ENCODE data around the gene RER1. TPM values are rescaled to one million over a fixed set of nuclear protein-coding genes. Genes with fewer than 3 reads are reported as not detected.

RER1 gene
- total RNA-seq, 2 experiments from 2014 or later = 156 to 159 TPM

DNA sequence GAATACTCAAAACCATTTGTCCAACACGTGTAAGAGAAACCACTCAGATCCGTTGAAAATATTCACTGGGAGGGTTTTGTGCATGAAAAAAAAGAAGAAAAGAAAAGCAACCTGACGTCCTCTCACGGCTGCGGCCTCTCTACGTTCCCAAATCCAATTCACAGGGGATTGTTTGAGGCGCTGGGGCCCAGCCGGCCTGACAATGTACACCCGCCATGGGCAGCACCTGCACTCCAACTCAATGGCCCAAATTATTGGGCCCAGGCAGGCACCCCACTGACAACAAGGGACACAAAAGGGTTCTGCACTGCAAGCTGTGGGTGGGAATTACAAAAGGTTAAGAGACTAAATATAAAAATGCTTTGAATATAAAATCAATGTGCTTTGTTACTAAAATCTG lies 41.8 kb upstream of the RER1 start:
- POLR2A ChIA-PET = no interaction called here
- Mint-ChIP-seq H3K36me3 (ENCODE audit: low read depth) (no peaks in the 10 kb centered on the region), H3K27ac (no peak overlapping the region), H3K4me3 (no peak overlapping the region), H3K27me3 (no peaks in the 10 kb centered on the region), H3K4me1 (no peaks in the 10 kb centered on the region), H3K9me3 (no peaks in the 10 kb centered on the region)
- DNase-seq = no peak
- CTCF ChIA-PET = no interaction called here

DNA sequence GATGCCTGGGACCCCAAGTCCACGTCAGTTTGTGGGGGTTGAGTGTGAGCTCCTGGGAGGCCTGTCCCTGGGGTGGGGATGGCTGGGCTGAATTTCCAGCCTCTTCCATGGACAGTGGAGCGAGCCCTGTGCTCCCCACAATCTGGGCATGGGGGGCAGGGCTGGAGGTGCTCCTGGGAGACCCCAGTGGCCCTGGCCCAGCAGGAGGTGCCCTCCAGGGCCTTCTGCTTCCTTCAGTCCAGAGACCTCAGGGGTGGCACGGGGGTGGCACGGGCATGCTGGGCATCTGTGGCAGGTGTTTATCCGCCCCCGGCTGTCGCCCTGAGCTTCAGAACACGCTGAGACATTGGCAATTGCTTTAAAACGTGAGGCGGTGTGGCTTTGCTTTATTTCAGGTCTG lies 41.1 kb upstream of the RER1 start:
- CTCF ChIA-PET = no interaction called here
- H3K4me1 Mint-ChIP-seq = no peaks in the 10 kb centered on the region

DNA sequence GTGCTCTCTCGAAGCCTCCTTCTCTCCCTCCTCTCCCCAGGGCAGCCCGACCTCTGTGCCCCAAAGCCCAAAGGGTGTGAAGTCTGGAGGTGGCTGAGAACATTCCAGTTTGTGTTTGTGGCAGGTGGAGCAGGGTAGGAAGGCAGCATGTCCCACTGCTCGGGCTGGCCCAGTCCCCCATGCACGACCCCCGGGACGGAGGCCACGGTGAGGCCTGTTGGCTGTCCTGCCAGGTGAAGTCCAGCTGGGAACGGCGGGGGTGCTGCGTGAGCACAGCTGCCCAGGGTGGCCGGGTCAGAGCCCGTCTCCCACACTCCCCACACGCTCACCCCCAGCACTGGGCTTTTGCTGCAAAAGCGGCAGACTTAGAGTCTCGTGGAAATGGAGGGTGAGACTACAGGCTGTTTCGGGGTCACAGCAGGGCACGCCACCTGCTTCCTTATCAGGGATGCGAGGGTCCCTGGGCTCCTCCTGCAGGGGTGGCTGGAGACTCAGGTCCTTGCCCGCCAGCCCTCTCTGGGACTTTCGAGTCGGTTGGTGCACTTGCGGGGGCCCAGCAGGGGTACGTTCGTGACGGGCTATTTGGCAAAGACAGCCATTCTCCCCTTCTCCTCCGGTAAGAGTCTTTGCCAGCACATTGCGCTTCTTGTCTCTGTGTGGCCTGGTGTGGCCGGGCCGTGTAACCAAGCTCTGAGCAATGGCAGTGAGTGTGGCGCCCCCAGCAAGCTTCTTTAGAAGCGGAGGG lies 40.6 kb upstream of the RER1 start:
- DNase-seq = no peak
- no peak overlapping the region for H3K4me3 Mint-ChIP-seq
- no peaks in the 10 kb centered on the region for H3K9me3 Mint-ChIP-seq
- H3K36me3 Mint-ChIP-seq (ENCODE audit: low read depth) = no peaks in the 10 kb centered on the region
- ChIA-PET POLR2A (no interaction called here), CTCF (no interaction called here)
- H3K27ac Mint-ChIP-seq = no peak overlapping the region
- no peaks in the 10 kb centered on the region for H3K4me1 Mint-ChIP-seq
- no peaks in the 10 kb centered on the region for H3K27me3 Mint-ChIP-seq

More for the DNA sequence above, 41.1 kb upstream of the RER1 start:
- Mint-ChIP-seq H3K36me3 (ENCODE audit: low read depth) (no peaks in the 10 kb centered on the region), H3K4me3 (no peak overlapping the region), H3K27ac (no peak overlapping the region), H3K27me3 (no peaks in the 10 kb centered on the region), H3K9me3 (no peaks in the 10 kb centered on the region)
- no peak for DNase-seq
- POLR2A ChIA-PET = no interaction called here

DNA sequence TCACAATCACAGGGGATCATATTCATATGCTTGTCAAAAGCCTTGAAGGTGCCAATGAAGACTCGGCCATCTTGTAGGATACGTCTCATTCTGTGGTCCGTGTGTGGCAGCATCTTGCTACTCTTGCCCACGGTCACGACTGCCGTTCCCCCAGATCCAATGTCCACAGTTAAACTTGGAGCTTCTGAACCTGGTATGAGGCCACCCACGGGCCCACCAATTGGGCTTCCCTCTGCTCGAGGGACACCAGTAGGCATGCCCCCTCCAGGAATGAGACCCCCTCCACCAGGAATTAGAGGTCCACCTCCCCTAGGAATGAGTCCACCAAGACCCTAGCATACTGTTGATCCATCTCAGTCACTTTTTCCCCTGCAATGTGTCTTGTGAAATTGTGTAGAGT lies 39.9 kb upstream of the RER1 start:
- no peaks in the 10 kb centered on the region for H3K27me3 Mint-ChIP-seq
- no peak overlapping the region for H3K27ac Mint-ChIP-seq
- CTCF ChIA-PET = no interaction called here
- DNase-seq = no peak
- no peak overlapping the region for H3K4me3 Mint-ChIP-seq
- H3K36me3 Mint-ChIP-seq (ENCODE audit: low read depth) = no peaks in the 10 kb centered on the region
- no peaks in the 10 kb centered on the region for H3K9me3 Mint-ChIP-seq
- POLR2A ChIA-PET = no interaction called here
- no peaks in the 10 kb centered on the region for H3K4me1 Mint-ChIP-seq

DNA sequence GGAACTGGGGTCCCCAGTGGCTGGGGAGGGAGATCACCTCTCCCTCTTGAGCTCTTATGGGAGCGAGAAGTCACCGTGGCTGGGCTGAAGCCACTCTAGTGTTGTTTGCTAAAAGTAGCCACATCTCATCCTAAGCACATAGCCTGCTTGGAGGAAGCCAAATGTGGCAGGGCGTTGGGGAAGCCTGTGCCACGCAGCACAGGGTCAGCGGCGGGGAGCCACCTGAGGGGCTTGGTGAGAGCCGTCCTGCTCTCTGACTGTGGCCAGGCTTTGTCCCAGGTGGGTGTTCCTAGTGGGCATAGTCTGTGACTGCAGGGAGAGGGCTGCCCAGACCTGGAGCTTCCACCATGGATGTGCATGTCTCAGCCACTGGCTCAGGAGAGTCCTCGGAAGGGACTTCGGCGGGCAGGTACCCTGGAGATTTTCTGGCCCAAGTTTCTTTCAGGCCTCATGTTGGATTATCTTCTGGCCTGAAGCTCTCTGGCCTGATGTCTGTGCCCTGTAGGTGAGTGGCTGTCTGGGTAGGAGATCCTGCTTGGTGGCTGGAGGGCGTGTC lies 39.2 kb upstream of the RER1 start:
- no peaks in the 10 kb centered on the region for H3K9me3 Mint-ChIP-seq
- H3K27ac Mint-ChIP-seq = no peak overlapping the region
- H3K27me3 Mint-ChIP-seq = no peaks in the 10 kb centered on the region
- no peaks in the 10 kb centered on the region for H3K4me1 Mint-ChIP-seq
- no peak overlapping the region for H3K4me3 Mint-ChIP-seq
- no peak for DNase-seq
- ChIA-PET CTCF (no interaction called here), POLR2A (no interaction called here)
- no peaks in the 10 kb centered on the region for H3K36me3 Mint-ChIP-seq (ENCODE audit: low read depth)

DNA sequence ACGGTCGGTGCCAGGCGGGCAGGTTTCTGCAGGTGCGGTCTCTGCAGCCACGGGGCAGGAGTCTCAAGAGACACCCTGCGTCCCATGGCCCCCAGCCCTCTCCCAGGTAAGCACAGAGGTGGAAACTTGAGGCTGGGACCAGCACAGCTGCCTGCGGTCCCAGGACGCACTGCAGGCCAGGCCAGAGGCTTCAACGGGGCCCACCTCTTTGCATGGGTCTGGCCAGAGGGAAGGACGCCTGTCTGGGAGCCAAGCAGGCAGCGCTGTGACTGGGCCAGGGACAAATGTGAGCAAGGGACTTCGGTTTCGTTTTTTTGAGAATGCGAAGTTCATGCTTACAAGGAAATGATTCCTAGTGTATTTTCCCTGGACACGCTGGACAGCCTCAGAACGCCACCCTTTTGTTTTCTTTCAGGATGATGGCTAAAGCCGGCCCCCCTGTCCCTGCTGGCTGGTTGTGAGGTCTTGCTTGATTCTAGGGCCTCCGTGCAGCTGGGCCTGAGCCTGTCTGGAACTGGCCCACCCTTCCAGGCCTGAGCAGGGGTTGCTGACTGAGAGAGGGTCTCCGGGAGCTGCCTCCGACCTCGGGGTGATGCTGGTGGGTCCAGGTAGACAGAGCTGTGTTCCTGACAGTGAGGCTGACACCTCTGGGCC lies 38.6 kb upstream of the RER1 start:
- H3K27ac Mint-ChIP-seq = no peak overlapping the region
- H3K4me3 Mint-ChIP-seq = no peak overlapping the region
- no peaks in the 10 kb centered on the region for H3K36me3 Mint-ChIP-seq (ENCODE audit: low read depth)
- POLR2A ChIA-PET = no interaction called here
- no peak for DNase-seq
- CTCF ChIA-PET = no interaction called here
- no peaks in the 10 kb centered on the region for H3K27me3 Mint-ChIP-seq
- no peaks in the 10 kb centered on the region for H3K9me3 Mint-ChIP-seq
- no peaks in the 10 kb centered on the region for H3K4me1 Mint-ChIP-seq

DNA sequence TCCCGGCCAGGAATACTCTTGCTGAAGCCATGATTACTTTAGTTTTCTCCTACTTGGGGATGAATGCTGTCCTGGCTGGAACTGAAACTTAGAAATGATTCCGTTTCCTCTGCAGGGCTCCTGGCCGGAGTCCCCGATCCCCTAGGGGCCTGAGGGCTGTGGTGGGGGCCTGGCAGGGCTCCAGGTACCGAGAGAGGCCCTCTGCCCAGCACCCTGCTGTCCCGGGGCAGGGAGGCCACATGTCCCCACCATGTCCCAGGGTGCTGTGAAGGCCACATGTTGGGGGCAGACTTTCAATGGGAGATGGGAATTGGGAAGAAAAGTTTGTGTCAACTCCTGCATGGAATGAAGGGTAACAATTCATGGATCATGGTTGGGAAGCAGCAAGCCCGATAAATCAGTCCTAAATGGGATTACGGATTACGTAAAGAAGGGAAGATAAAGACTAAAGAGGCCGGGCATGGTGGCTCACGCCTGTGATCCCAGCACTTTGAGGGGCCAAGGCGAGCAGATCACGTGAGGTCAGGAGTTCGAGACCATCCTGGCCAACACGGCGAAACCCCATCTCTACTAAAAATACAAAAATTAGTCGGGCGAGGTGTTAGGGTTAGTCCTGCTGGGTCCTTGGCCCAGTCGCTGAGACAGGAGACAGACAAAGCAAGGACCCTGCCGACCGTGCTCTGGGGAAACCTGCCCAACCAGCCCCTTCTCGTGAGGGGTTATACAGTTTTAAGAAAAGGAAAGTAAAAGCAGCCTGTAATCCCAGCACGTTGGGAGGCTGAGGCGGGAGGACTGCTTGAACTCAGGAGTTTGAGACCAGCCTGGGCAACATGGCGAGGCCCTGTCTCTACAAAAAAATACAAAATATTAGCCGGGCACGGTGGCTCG lies 37.8 kb upstream of the RER1 start:
- no peak for DNase-seq
- no peak overlapping the region for H3K4me3 Mint-ChIP-seq
- ChIA-PET POLR2A (no interaction called here), CTCF (no interaction called here)
- no peaks in the 10 kb centered on the region for H3K27me3 Mint-ChIP-seq
- H3K4me1 Mint-ChIP-seq = no peaks in the 10 kb centered on the region
- H3K36me3 Mint-ChIP-seq (ENCODE audit: low read depth) = no peaks in the 10 kb centered on the region
- H3K27ac Mint-ChIP-seq = no peak overlapping the region
- H3K9me3 Mint-ChIP-seq = no peaks in the 10 kb centered on the region

DNA sequence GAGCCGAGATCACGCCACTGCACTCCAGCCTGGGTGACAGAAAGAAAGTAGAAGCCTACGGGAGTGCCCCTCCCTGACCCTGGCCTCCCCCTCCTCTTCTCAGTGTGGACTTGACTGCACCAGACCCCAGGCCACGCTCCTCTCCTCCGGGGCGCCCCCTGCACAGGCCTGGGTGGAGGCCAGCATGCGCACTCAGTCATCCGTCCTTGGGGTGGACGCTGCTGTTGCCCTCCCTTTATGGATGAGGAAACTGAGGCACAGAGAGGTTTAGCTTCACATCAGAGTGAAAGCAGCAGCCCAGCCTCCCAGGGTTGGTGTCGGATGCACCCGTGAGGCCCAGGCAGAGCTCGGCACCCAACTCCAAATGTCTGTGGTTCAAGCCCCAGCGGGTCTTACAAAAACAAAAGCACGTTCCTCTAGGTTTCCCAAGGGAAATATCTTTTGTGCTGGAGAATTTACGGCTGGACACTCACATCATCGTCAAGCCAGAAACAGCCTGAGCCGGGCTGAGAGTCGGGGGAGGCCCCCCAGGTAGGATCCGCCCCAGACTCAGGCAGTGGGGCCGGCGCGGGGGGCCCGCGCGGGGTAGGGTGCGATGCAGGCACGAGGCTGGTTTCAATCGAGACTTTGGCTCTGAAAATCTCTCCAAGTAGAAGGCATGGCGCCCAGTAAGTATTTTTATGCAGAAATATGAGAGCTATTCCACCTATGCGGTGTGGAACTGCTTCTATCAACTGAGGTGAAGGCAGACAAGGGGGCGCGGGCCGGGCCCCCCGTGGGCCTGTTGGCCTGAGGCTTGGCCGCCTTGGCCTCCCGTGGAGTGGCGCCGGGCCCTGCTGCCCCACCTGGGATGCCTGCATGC lies 36.9 kb upstream of the RER1 start:
- POLR2A ChIA-PET = no interaction called here
- no peak overlapping the region for H3K4me3 Mint-ChIP-seq
- H3K9me3 Mint-ChIP-seq = no peaks in the 10 kb centered on the region
- DNase-seq = no peak
- no peaks in the 10 kb centered on the region for H3K27me3 Mint-ChIP-seq
- no peak overlapping the region for H3K27ac Mint-ChIP-seq
- H3K36me3 Mint-ChIP-seq (ENCODE audit: low read depth) = no peaks in the 10 kb centered on the region
- CTCF ChIA-PET = no interaction called here
- H3K4me1 Mint-ChIP-seq = no peaks in the 10 kb centered on the region

DNA sequence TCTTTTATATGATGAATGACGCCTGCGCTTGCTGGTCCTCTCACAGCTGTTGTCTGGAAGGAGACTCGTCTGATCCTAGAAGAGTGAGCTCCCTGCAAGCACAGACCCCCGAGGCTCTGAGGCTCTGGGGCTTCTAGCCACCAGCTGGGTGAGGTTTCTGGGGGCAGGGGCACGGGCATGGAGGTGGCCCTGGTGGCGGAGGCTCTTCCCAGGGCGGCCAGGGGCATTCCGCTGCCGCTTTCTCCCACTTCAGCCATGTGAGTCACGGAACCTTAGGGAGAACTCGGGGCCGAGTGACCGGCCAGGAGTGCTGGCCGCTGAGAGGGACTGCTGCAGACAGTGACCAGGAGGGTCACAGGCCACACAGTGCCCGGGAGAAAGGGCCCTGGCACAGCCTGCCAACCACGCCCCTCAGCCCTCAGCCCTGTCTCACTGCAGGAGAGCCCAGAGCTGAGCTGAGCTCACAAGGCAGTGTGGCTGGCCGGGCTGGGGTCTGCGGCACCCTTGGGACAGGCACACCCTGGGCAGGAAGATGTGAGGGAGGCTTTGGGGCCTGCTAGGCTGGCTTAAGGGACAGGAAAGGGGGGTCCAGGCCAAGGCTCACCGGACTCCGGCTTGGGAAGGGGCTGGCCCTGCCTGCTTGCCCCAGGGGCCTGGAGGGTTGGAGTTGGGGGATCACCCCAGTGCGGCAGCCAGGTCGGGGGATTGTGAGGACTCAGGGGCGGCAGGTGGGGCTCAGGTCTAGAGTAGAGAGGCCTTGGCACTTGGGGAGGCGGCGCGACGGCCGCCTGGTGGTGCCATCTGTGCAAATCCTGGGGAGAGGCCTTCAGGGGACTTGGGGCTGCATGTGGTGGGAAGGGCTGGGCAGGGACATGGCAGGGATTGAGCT lies 36.0 kb upstream of the RER1 start:
- Mint-ChIP-seq H3K9me3 (no peaks in the 10 kb centered on the region), H3K36me3 (ENCODE audit: low read depth) (no peaks in the 10 kb centered on the region), H3K4me3 (no peak overlapping the region), H3K4me1 (no peaks in the 10 kb centered on the region), H3K27ac (no peak overlapping the region), H3K27me3 (no peaks in the 10 kb centered on the region)
- no peak for DNase-seq
- CTCF ChIA-PET = no interaction called here
- POLR2A ChIA-PET = no interaction called here

DNA sequence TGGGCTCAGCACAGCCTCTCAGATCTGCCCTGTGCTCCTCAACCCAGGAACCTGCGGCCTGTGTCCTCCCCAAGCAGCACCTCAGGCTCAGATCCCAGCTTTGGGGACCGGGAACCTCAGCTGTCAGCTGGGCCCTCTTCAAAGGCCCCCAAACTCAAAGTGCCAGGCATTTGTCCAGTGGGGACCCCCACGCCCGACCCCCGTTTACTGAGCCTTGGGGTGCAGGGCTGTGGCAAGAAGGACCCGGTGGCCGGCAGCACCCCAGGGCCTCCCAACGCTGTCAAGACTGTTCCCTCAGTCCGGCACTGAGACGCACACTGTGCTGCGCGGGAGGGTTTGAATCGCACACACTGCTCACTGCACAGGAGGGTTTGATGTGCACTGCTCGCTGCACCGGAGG lies 35.2 kb upstream of the RER1 start:
- Mint-ChIP-seq H3K9me3 (no peaks in the 10 kb centered on the region), H3K4me1 (no peaks in the 10 kb centered on the region), H3K36me3 (ENCODE audit: low read depth) (no peaks in the 10 kb centered on the region), H3K4me3 (no peak overlapping the region), H3K27me3 (no peaks in the 10 kb centered on the region), H3K27ac (no peak overlapping the region)
- POLR2A ChIA-PET = no interaction called here
- CTCF ChIA-PET = no interaction called here
- no peak for DNase-seq

DNA sequence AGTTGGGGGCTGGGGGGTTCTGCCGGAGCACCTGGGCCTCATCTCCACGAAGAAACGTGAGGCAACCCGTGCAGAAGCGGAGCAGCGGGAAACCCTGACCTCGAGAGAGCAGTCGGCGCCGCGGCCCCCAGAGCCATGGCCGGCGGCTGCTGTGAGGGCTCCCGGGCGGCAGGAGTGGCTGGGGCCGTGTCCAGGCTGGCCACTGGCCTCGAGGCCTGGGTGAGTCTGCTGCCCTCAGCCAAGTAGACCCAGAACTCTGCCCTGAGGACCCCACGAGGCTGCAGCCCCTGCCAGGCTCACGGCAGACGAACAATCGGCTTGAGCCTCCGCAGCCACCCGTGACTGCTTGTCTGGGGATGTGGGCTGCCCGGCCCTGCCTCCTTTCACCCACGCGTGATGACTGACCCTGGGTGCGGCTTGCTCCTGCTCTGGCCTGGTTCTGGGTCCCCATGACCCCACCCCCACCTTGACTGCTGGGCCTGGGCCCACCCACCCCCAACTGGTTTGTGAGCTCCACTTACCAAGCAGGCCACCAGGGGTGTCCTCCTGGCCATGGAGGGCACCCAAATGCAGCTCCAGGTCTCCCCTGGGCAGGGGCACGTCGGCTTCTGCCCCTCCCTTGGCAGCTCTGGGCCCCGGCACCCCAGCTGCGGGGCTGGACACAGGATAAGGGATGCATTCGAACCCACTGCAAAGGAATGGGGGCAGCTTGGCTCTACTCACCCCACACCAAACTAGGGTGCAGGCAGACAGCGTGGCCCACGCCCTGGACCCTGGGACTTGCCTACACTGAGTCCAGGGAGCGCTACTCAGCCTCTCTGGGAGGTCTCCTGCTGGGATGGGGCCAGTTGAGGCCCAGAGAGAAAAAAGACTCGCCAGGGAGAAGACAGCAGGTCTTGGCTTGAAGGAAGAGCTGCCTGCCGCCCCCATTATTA lies 34.5 kb upstream of the RER1 start:
- DNase-seq = no peak
- Mint-ChIP-seq H3K27ac (peak overlapping the region; percentile 57), H3K36me3 (ENCODE audit: low read depth) (no peaks in the 10 kb centered on the region), H3K9me3 (no peaks in the 10 kb centered on the region), H3K4me1 (no peaks in the 10 kb centered on the region), H3K4me3 (no peak overlapping the region), H3K27me3 (peaks cover 1% of the 10 kb centered on the region)
- ChIA-PET CTCF (no interaction called here), POLR2A (no interaction called here)
